Measurements from ENCODE around the gene PHF13. TPM values are rescaled to one million over a fixed set of nuclear protein-coding genes. Genes with fewer than 3 reads are reported as not detected.
A peak's percentile ranks its signal among the peaks of the same experiment; 100 is the strongest.

Gene PHF13
- total and polyA plus RNA-seq, 10 donors: 3.4 to 14.0 (median 9.2) TPM

DNA sequence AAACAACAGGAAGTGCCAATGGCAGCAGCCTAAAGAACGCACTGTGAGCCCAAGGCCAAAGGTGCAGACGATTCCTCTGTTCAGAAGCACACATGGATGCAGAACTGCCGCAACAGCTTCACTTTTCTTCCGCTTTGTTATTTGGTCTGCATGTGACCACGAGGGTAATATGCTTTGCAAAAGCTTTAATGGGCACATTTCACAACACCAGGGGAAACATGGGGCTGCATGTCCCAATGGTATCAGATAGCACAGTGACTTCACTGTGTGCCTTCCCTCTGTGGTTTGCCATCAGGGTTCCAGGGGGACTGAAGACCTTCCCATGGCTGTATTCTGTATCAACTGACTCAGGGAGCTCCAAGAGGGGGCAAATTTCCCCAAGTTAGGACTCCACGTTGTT is 39.5 kb downstream of the PHF13 start:
- no peaks in the 10 kb centered on the region for H3K9me3 ChIP-seq
- no peak overlapping the region for H3K27ac ChIP-seq
- WGBS, 5 donors: 52 to 68% (median 67%) methylated on average over 6 of the region's 6 CpGs
- TF ChIP-seq, protein P1, sequence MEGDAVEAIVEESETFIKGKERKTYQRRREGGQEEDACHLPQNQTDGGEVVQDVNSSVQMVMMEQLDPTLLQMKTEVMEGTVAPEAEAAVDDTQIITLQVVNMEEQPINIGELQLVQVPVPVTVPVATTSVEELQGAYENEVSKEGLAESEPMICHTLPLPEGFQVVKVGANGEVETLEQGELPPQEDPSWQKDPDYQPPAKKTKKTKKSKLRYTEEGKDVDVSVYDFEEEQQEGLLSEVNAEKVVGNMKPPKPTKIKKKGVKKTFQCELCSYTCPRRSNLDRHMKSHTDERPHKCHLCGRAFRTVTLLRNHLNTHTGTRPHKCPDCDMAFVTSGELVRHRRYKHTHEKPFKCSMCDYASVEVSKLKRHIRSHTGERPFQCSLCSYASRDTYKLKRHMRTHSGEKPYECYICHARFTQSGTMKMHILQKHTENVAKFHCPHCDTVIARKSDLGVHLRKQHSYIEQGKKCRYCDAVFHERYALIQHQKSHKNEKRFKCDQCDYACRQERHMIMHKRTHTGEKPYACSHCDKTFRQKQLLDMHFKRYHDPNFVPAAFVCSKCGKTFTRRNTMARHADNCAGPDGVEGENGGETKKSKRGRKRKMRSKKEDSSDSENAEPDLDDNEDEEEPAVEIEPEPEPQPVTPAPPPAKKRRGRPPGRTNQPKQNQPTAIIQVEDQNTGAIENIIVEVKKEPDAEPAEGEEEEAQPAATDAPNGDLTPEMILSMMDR (IDR thresholded peaks at IDR 0.05 in 8 of 11, conservative IDR thresholded peaks at IDR 0.05 in 3 of 11): no peak
- no peak for TF ChIP-seq POLR2AphosphoS5 (IDR thresholded peaks at IDR 0.05)
- no peak for TF ChIP-seq POLR2A (IDR thresholded peaks at IDR 0.05)
- H3K36me3 ChIP-seq: peaks cover 0 to 88% (median 33%) of the 10 kb centered on the region in 6 donors
- intact Hi-C loops (cut with DNase I; ENCODE audit: low total_unique reads): no loop called here
- H3K27me3 ChIP-seq (replicated peaks in 1 of 7): no peaks in the 10 kb centered on the region
- no peak overlapping the region for H3K4me3 ChIP-seq
- DNase-seq: peak; percentile 30
- peaks cover 0 to 12% (median 3%) of the 10 kb centered on the region in 6 donors for H3K4me1 ChIP-seq

DNA sequence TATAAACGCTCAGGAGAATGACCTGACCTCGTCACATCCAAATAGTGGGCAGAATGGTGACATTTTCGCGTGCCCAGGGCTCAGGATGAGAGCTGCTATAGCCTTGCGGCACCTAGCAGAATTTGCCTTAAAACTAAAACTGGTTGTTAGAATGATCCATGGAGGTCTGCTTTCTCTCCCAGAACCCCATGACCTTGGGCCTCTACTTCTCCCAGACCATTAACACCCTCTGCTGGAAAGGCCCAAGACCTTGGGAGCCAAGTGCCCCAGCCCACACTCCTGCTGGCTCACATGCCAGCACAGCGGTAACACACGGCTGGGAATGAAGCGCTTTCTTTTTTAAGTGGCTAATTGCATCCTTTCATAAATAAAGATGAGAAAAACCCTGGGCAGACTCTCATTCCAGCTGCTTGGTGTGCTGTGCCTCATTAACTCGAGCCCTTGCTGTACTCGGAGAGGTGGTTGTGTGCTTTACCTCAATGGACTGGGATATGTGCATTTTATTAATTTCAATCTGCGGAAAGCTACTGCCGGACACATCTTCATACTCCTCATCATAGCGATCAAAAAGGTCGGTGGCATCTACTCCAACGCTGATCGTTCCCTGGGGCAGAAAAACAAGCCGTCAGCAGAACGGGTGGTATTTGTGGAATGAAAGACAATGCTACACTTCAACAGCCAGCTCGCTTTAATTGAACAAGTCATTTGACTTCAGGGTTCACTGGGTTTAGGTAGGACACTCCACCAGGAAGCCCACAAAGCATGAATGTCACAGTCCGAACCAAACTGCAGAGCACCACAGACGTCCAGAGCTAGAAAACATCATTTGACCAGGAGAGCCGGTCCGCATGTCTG is 40.1 kb downstream of the PHF13 start:
- peak; percentile 4 for DNase-seq
- H3K9me3 ChIP-seq: no peaks in the 10 kb centered on the region
- WGBS, 5 donors: 92 to 95% (median 94%) methylated on average over 23 of the region's 23 CpGs
- H3K27me3 ChIP-seq (replicated peaks in 1 of 7): no peaks in the 10 kb centered on the region
- TF ChIP-seq, protein P1 (IDR thresholded peaks at IDR 0.05 in 8 of 11, conservative IDR thresholded peaks at IDR 0.05 in 3 of 11): no peak
- TF ChIP-seq POLR2A (IDR thresholded peaks at IDR 0.05) (no peak), POLR2AphosphoS5 (IDR thresholded peaks at IDR 0.05) (no peak)
- H3K36me3 ChIP-seq: peaks cover 0 to 84% (median 33%) of the 10 kb centered on the region in 6 donors
- no peak overlapping the region for H3K27ac ChIP-seq
- intact Hi-C loops (cut with DNase I; ENCODE audit: low total_unique reads): no loop called here
- peaks cover 0 to 12% (median 3%) of the 10 kb centered on the region in 6 donors for H3K4me1 ChIP-seq
- H3K4me3 ChIP-seq: no peak overlapping the region

DNA sequence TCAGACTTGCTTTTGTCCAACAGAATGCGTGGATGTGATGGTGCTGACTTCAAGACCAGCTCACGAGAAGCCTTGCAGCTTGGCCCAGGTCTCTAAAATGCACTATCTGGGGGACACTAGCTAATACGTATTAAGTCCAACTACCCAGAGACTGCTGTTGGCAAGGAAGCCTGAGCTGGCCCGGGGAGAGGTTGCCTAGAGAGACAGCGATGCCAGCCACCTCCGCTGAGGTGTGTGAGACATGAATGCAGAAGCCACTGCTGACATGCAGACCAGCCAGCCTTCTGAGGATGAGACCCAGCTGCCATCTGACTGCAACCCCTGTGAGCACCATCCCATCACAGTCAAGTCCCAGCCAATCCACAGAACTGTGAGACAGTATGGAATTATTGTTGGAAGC is 43.6 kb downstream of the PHF13 start:
- peaks cover 0 to 50% (median 18%) of the 10 kb centered on the region in 6 donors for H3K36me3 ChIP-seq
- TF ChIP-seq POLR2A (IDR thresholded peaks at IDR 0.05) (no peak), POLR2AphosphoS5 (IDR thresholded peaks at IDR 0.05) (no peak)
- TF ChIP-seq, protein P1 (IDR thresholded peaks at IDR 0.05 in 8 of 11, conservative IDR thresholded peaks at IDR 0.05 in 3 of 11): no peak
- peaks cover 0 to 12% (median 3%) of the 10 kb centered on the region in 6 donors for H3K4me1 ChIP-seq
- H3K4me3 ChIP-seq: no peak overlapping the region
- no peaks in the 10 kb centered on the region for H3K9me3 ChIP-seq
- no peak overlapping the region for H3K27ac ChIP-seq
- H3K27me3 ChIP-seq (replicated peaks in 1 of 7): no peaks in the 10 kb centered on the region
- no peak for DNase-seq
- WGBS, 5 donors: 87 to 93% (median 92%) methylated on average over 5 to 6 of the region's 6 CpGs
- intact Hi-C loops (cut with DNase I; ENCODE audit: low total_unique reads): no loop called here

DNA sequence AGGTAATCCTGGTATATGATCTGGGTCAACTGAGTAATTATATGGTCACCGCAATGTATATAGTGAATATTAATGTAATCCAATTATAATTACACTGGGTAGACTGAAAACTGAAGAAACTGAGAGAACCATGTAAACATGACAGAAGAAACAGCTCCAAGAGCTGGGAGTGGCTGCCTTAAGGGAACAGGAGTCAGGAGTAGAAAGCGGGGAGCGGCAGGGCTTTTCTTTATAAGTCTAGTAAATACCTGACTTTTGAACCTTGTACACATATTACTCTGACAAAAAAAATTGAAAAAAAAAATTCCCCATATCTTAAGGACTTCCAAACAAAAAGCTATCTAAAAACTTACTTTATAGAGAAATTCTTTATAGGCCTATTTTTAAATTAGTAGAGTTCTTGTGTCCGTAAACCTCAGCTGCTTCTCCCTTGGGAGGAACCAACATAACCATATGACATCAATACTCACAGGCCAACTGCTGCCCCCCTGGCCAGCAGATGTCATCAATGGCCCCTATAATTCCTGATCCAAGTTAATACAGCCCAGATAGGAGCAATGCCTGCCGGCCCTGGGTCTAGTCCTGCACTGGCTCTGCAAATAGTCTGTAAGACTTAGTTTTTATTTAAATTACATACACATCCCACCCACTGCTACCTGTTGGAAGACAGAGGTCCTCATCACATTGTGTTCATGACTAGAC is 45.0 kb downstream of the PHF13 start:
- H3K9me3 ChIP-seq: no peaks in the 10 kb centered on the region
- WGBS, 5 donors: 89 to 94% (median 90%) methylated on average over 5 of the region's 5 CpGs
- no peak overlapping the region for H3K27ac ChIP-seq

More for the DNA sequence above, 45.0 kb downstream of the PHF13 start:
- Histone ChIP-seq H3K4me3 (no peak overlapping the region), H3K27me3 (replicated peaks in 1 of 7) (no peaks in the 10 kb centered on the region), H3K36me3 (peaks cover 0 to 50% (median 5%) of the 10 kb centered on the region in 6 donors), H3K4me1 (peaks cover 0 to under 1% (median 0%) of the 10 kb centered on the region in 6 donors)
- TF ChIP-seq POLR2A (IDR thresholded peaks at IDR 0.05) (no peak), POLR2AphosphoS5 (IDR thresholded peaks at IDR 0.05) (no peak)
- TF ChIP-seq, protein P1 (IDR thresholded peaks at IDR 0.05 in 8 of 11, conservative IDR thresholded peaks at IDR 0.05 in 3 of 11): no peak
- DNase-seq: no peak
- intact Hi-C loops (cut with DNase I; ENCODE audit: low total_unique reads): no loop called here
